GM13976 (cell line): Measurements from ENCODE around the gene LHPP.

Experiments used
- DNase-seq: peaks from one replicate; pipeline ENCODE4 v3.0.0; 2012; ENCODE audit warnings: low spot score
- in situ Hi-C: fragments of 300-500 bp; cut with MboI; formaldehyde crosslinking; loops from one replicate; pipeline ENCODE4 v1.12.0; 2022; ENCODE audit warnings: low sequenced_read_pairs, mixed read lengths, inconsistent platforms; ENCODE audit not compliant: unreplicated experiment
- TF ChIP-seq, protein P1 (sequence below): IDR thresholded peaks from 2 replicates; pipeline ENCODE4 v1.5.1; 2012; ENCODE audit warnings: borderline replicate concordance, mild to moderate bottlenecking; ENCODE audit not compliant: insufficient read depth; ENCODE audit errors: extremely low read depth, missing control alignments, control extremely low read depth

Gene LHPP

DNA sequence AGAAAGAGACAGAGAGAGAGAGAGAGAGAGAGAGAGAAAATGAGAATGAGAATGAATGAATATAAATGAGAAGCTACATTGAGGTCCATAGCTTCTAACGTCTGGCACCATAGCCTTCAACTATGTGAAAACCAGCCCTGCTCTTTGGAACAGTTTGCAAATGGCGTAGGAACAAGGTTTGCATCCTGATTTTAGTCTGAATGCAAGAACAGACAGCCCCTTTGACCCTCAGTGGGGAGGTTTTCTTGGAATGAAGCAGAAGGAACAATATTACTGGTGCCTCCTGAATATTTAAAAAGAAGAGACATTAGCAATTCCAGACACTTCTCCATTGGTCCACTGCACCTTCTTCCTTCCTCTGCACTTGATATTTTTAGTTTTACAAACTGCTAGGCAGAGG, 23.0 kb downstream of the LHPP start:
- no peak for DNase-seq
- TF ChIP-seq, protein P1, sequence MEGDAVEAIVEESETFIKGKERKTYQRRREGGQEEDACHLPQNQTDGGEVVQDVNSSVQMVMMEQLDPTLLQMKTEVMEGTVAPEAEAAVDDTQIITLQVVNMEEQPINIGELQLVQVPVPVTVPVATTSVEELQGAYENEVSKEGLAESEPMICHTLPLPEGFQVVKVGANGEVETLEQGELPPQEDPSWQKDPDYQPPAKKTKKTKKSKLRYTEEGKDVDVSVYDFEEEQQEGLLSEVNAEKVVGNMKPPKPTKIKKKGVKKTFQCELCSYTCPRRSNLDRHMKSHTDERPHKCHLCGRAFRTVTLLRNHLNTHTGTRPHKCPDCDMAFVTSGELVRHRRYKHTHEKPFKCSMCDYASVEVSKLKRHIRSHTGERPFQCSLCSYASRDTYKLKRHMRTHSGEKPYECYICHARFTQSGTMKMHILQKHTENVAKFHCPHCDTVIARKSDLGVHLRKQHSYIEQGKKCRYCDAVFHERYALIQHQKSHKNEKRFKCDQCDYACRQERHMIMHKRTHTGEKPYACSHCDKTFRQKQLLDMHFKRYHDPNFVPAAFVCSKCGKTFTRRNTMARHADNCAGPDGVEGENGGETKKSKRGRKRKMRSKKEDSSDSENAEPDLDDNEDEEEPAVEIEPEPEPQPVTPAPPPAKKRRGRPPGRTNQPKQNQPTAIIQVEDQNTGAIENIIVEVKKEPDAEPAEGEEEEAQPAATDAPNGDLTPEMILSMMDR = no peak
- in situ Hi-C loops = no loop called here

DNA sequence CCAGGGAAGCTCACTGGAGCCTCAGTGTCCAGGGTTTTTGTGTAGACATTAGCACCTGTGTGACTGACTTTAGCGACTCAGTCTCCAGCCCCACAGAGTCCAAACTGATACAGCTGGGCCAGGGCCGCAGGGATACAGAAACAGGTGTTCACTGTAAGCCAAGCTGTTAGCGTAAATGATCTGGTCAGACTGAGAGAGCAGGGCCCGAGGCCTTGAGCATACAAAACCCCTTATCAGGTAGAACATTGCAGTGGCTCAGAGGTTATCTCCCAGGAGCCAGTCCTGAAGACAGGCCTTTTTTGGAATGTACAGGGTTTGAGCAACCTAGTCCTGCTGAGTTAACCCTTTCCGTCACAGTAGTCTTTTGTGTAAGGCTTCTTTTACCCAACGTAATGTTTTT, 25.0 kb downstream of the LHPP start:
- TF ChIP-seq, protein P1 = no peak
- DNase-seq = no peak
- in situ Hi-C loops = no loop called here

DNA sequence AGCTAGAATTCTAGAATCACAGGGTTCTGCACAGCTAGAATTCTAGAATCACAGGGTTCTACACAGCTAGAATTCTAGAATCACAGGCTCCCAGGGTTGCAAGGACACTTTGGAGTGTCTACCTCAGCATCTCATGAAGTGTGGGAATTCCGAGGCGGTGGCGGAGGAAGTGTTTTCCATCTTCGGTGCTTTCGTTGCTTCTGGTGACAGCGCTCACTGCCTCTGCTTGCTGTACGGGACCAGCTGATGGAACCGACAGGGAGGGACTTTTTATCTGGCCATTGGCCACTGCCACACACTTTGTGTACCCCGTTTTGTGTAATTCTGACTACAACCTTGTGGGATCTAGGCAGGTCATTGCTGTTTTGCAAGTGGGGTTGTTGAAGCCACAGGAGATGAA, 29.5 kb downstream of the LHPP start:
- in situ Hi-C loops = no loop called here
- TF ChIP-seq, protein P1 = no peak
- DNase-seq = no peak

- in situ Hi-C loops = no loop called here
- DNase-seq = no peak
- TF ChIP-seq, protein P1 = no peak
Measured at GRCh38 chr10:124492266-124492665, 30.6 kb downstream of the LHPP start.

GRCh38 chr10:124493214-124493882, 31.7 kb downstream of the LHPP start:
- DNase-seq = no peak
- TF ChIP-seq, protein P1 = no peak
- in situ Hi-C loops = no loop called here

DNA sequence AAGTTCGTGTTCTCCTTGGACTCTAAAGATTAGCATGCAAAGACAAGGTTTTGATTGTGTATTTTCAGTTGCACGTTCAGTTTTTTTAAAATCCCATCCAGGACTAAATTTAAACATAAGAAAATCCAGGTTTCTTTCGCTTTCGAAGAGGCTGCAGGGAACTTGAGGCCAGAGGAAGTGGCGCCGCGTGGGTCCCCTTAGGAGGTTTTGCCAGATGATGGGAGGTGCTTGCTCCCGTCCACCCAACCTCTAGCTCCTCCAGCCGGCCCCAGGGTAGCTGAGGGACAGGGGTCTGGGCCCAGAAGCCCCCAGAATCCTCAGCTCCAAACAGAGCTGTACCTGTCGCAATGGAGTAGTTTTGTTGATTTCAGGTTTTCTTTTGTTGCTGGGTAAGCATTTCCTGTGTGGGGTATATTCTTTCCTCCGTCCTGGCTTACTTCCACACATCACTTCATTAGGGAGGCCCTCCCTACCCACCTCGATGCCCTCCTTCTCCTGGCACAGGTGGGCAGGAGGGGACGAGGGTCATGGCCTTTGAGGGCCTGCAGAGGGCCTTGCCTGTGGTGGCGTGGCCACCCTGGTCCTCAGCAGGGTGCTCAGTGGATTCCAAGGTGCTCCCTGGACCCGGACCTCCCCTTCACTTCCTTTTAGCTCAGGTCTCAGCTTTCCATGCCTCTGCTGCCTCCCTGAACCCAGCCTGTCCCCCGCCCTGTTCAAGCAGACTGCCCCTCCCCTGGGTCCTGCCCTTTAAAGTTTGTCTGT, 32.6 kb downstream of the LHPP start:
- no peak for DNase-seq
- in situ Hi-C loops = no loop called here
- TF ChIP-seq, protein P1 = no peak
